Kidney epithelial cell (primary cell): Measurements from ENCODE around the gene IL10. TPM values are rescaled to one million over a fixed set of nuclear protein-coding genes. Genes with fewer than 3 reads are reported as not detected.

Experiments used
- DNase-seq: peaks from one replicate; pipeline ENCODE4 v3.0.0-alpha.2; 2010; ENCODE audit warnings: low read depth
- H3K27me3 ChIP-seq: 2 replicates; pipeline ENCODE4 v1.6.0; 2011; ENCODE audit warnings: low read length; ENCODE audit not compliant: control insufficient read depth, insufficient read depth
- H3K36me3 ChIP-seq: 2 replicates; pipeline ENCODE4 v1.5.1; 2011; ENCODE audit warnings: low read length; ENCODE audit not compliant: control insufficient read depth, insufficient read depth
- H3K4me3 ChIP-seq: 2 replicates; pipeline ENCODE4 v1.5.1; 2011; ENCODE audit warnings: low read depth, mild to moderate bottlenecking, control low read depth, low read length
- CTCF ChIP-seq: IDR thresholded peaks from 2 replicates; pipeline ENCODE4 v1.5.1; 2011; ENCODE audit warnings: mild to moderate bottlenecking, moderate library complexity, low read length, control low read depth, inconsistent platforms; ENCODE audit not compliant: insufficient read depth, poor library complexity, severe bottlenecking
- total RNA-seq: library from RNA; depleted of rRNA; stranded (reverse); fragments of >200 nt; gene quantifications from 2 replicates; pipeline ENCODE4 v1.2.3, GENCODE V29; 2015

Gene IL10
- total RNA-seq, 1 donor from 2014 or later: not detected

DNA sequence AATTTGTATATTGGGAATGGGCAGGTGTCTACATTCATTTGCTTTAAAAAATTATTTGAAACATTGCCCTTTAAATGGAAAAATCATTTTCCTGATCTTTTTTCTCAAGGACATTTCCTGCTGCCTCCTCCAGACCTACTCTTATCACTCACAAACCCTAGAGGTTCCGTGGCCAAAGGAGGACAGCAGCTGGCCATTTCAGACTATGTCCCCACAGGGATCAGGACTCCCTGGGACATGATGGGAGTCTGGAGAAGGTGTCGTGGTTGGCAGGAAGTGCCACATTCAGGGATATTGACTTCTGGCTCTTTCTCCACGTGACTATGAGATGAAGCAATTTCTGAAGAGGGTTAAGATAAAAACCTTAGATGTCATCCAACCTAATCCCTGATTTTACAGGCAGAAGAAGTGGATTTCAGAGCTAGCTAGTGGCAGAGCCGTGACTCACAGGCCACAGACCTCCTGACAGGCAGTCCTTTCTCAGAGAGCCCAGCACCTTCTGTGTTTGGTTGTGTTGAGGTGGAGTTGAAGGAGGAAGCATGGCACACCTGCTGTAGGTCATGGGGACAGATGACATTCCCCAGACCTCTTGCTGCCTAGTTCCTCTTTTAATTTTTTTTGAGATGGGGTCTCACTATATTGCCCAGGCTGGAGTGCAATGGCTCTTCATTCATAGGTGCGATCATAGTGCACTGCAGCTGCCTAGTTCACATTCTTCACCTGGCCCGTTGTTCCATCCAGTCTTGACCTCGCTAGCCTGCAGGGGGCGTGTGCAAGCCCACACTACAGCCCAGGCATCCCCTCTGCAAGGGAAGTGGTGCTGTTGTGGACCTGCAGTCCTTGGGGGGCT is 25.5 kb upstream of the IL10 start:
- no peak for DNase-seq
- Histone ChIP-seq H3K4me3 (no peak overlapping the region), H3K36me3 (no peaks in the 10 kb centered on the region), H3K27me3 (no peaks in the 10 kb centered on the region)
- TF ChIP-seq CTCF: peak; percentile 58

DNA sequence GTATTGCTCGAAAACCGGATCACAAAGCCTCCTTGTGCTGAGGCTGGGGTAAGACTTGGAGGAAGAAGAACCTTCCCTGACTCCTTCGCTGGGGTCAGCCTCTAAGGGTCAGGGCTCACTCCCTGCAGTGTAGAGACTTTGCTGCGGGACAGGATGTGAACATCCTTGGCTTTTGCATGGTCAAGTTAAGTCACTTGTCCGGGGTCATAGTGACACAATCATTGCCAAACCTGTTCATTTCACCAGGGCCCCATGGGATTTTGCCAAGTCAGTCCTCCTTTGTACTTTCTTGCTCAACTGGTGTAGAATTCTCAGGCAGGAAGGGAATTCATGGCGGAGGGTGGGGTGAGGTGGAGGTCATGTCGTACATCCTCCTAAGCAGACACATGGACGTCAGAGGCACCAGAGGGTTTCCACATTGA is 24.7 kb upstream of the IL10 start:
- no peak for TF ChIP-seq CTCF
- Histone ChIP-seq H3K27me3 (no peaks in the 10 kb centered on the region), H3K36me3 (no peaks in the 10 kb centered on the region), H3K4me3 (no peak overlapping the region)
- DNase-seq: no peak

DNA sequence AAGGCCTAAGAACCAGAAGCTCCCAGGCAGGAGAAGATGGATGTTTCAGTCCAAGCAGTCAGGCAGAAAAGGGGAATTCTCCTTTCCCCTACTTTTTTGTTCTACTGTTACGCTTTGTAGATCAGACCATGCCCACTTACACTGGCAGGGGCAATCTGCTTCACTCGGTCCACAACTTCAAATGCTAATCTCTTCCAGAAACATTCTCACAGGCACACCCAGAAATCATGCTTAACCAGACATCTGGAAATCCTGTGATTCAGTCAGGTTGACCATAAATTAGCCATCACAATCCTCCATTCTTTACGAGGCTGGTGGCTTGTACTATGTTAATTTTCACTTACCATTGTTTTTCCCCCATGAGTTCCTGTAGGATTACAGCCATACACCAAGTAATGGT is 23.8 kb upstream of the IL10 start:
- no peak for DNase-seq
- no peak for TF ChIP-seq CTCF
- Histone ChIP-seq H3K4me3 (no peak overlapping the region), H3K27me3 (no peaks in the 10 kb centered on the region), H3K36me3 (no peaks in the 10 kb centered on the region)

- TF ChIP-seq CTCF: no peak
- no peak overlapping the region for H3K4me3 ChIP-seq
- DNase-seq: no peak
- H3K27me3 ChIP-seq: no peaks in the 10 kb centered on the region
- H3K36me3 ChIP-seq: no peaks in the 10 kb centered on the region
These were observed 22.1 kb upstream of the IL10 start for GRCh38 chr1:206794294-206794908.

DNA sequence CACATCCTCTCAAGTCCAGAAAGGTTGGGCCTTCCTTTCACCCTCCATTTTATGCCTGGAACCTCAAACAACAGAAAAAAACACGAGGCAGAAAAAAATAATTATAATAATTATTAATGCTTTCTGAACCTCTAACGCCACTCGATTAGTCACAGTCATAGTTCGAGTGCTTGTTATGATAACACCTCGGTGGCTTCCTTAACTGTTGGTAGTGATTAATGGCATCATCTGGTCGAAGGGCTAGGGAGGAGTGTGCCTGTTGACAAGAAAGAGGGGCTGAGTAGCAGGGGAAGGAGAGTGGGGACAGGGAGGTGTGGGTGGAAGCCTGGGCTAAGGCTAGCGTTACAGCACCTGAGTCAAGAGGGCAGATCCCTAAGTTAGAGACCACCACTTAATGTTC is 21.3 kb upstream of the IL10 start:
- Histone ChIP-seq H3K4me3 (no peak overlapping the region), H3K36me3 (no peaks in the 10 kb centered on the region), H3K27me3 (no peaks in the 10 kb centered on the region)
- no peak for TF ChIP-seq CTCF
- DNase-seq: no peak
